GM18499 (cell line): ENCODE measurements around the gene TTC21B.
A peak's percentile ranks its signal among the peaks of the same experiment; 100 is the strongest.
"Not testable (repeated sequence)": the region's sequence is repeated elsewhere in the genome, so short reads cannot be mapped to it uniquely, and the experiment has no call there.

ENCODE experiments used
- ATAC-seq: cut with Tn5 transposase; IDR thresholded peaks from one replicate; pipeline ENCODE4 v1.9.1; 2021; ENCODE audit warnings: moderate number of reproducible peaks; ENCODE audit not compliant: insufficient read depth, unreplicated experiment

Gene TTC21B

GRCh38 chr2:165889798-165890197 lies 63.8 kb downstream of the TTC21B start:
- no peak for ATAC-seq

- no peak for ATAC-seq
Observed at GRCh38 chr2:165889158-165889557, 64.4 kb downstream of the TTC21B start.

- no peak for ATAC-seq
Observed at GRCh38 chr2:165888171-165888570, 65.4 kb downstream of the TTC21B start.

GRCh38 chr2:165886487-165887146 lies 67.0 kb downstream of the TTC21B start:
- ATAC-seq, result no peak

GRCh38 chr2:165877565-165878550 lies 75.7 kb downstream of the TTC21B start:
- ATAC-seq, result peak; percentile 54

- ATAC-seq, result no peak
Observed at GRCh38 chr2:165876712-165877111, 76.9 kb downstream of the TTC21B start.

- ATAC-seq, result no peak
Observed at GRCh38 chr2:165876269-165876668, 77.3 kb downstream of the TTC21B start.

GRCh38 chr2:165874445-165875039 lies 79.0 kb downstream of the TTC21B start:
- peak; percentile 95 for ATAC-seq

GRCh38 chr2:165872101-165872791 lies 81.3 kb downstream of the TTC21B start:
- ATAC-seq, result no peak

GRCh38 chr2:165871025-165871424 lies 82.6 kb downstream of the TTC21B start:
- ATAC-seq, result no peak

- ATAC-seq, result no peak
Observed at GRCh38 chr2:165870346-165870745, 83.2 kb downstream of the TTC21B start.

GRCh38 chr2:165868211-165868610 lies 85.4 kb downstream of the TTC21B start:
- no peak for ATAC-seq

GRCh38 chr2:165864296-165864695 lies 89.3 kb downstream of the TTC21B start:
- ATAC-seq, result no peak

- no peak for ATAC-seq
Observed at GRCh38 chr2:165863810-165864261, 89.7 kb downstream of the TTC21B start.

- ATAC-seq, result not testable (repeated sequence)
Observed at GRCh38 chr2:165861083-165861482, 92.5 kb downstream of the TTC21B start.

- not testable (repeated sequence) for ATAC-seq
Observed at GRCh38 chr2:165859723-165860122, 93.9 kb downstream of the TTC21B start.

- no peak for ATAC-seq
Observed at GRCh38 chr2:165857876-165858275, 95.7 kb downstream of the TTC21B start.

GRCh38 chr2:165852394-165852793 lies 101.2 kb downstream of the TTC21B start:
- no peak for ATAC-seq

GRCh38 chr2:165847001-165847400 lies 106.6 kb downstream of the TTC21B start:
- no peak for ATAC-seq

GRCh38 chr2:165846056-165846455 lies 107.5 kb downstream of the TTC21B start:
- no peak for ATAC-seq
